Suprapubic skin (tissue), 4 donors: Measurements from ENCODE around the gene CACNA2D3. TPM values are rescaled to one million over a fixed set of nuclear protein-coding genes. Genes with fewer than 3 reads are reported as not detected.

Source experiments
- DNase-seq, 2 donors: peaks; one replicate each; pipeline ENCODE4 v3.0.0-alpha.2; 2019; ENCODE audit warnings: low spot score in 2 of 2
- H3K27ac ChIP-seq: fragments of 200-600 bp; sonication (generic); one replicate; pipeline ENCODE4 v1.5.1; 2019
- H3K27me3 ChIP-seq: fragments of 200-600 bp; sonication (generic); one replicate; pipeline ENCODE4 v1.5.1; 2019
- H3K36me3 ChIP-seq: fragments of 200-600 bp; sonication (generic); one replicate; pipeline ENCODE4 v1.5.1; 2019
- H3K4me1 ChIP-seq: fragments of 200-600 bp; sonication (generic); one replicate; pipeline ENCODE4 v1.5.1; 2019
- H3K4me3 ChIP-seq: fragments of 200-600 bp; sonication (generic); one replicate; pipeline ENCODE4 v1.5.1; 2019; ENCODE audit warnings: mild to moderate bottlenecking
- H3K9me3 ChIP-seq: fragments of 200-600 bp; sonication (generic); one replicate; pipeline ENCODE4 v1.5.1; 2019
- EP300 ChIP-seq: sonication (generic); formaldehyde crosslinking; IDR thresholded peaks from one replicate; pipeline ENCODE4 v1.6.1; 2017; ENCODE audit warnings: antibody characterized with exemption
- POLR2A ChIP-seq, 2 donors: fragments of 450-650 bp; IDR thresholded peaks; one replicate each; pipeline ENCODE4 v1.6.1; 2017; ENCODE audit warnings: antibody characterized with exemption in 2 of 2, mild to moderate bottlenecking in 2 of 2, moderate library complexity in 2 of 2
- POLR2AphosphoS5 ChIP-seq, 3 donors: sonication (generic); formaldehyde crosslinking; IDR thresholded peaks; one replicate each; pipeline ENCODE4 v1.6.1; 2017; ENCODE audit warnings: antibody characterized with exemption in 3 of 3
- WGBS: methylation state at CpG from one replicate; pipeline ENCODE4 v1.1.5; 2018; 5-methylcytosine and 5-hydroxymethylcytosine counted together
- total RNA-seq, 4 donors: library from RNA; depleted of rRNA; stranded (reverse); fragments of >200 nt; gene quantifications; one replicate each; pipeline ENCODE4 v1.1.0, GENCODE V29; 2016
- TF ChIP-seq, protein P1 (sequence below), 2 donors: fragments of 200-600 bp in 1 of 2; fragments of 450-650 bp in 1 of 2; sonication (generic) in 1 of 2; IDR thresholded peaks; one replicate each; pipeline ENCODE4 v1.5.1; 2016 to 2019; ENCODE audit warnings: antibody characterized with exemption in 2 of 2, mild to moderate bottlenecking in 1 of 2, moderate library complexity in 1 of 2

Gene CACNA2D3
- total RNA-seq, 4 donors from 2014 or later = 0.42 to 2.8 (median 0.95) TPM

DNA sequence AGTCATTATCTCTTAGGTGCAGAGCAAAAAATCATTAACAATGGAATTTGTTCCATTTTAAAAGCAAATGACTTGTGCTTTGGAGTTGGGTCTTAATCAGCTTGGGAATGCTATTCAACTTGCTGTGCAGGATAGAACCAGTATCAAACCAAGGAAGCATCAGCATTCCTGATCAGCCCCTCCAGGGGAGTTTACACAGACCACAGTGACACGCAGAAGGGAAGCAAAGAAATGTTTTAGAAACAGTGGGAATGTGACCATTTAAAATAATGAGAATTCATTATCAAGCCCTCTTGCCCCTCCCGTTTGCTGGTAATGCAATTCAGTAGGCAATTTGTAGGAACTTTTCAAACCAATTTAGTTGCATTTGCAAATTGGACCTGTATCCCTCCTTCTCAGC is 650.4 kb downstream of the CACNA2D3 start:
- TF ChIP-seq POLR2A (IDR thresholded peaks at IDR 0.05) (no peak), POLR2AphosphoS5 (IDR thresholded peaks at IDR 0.05) (no peak), EP300 (no peak)
- TF ChIP-seq, protein P1, sequence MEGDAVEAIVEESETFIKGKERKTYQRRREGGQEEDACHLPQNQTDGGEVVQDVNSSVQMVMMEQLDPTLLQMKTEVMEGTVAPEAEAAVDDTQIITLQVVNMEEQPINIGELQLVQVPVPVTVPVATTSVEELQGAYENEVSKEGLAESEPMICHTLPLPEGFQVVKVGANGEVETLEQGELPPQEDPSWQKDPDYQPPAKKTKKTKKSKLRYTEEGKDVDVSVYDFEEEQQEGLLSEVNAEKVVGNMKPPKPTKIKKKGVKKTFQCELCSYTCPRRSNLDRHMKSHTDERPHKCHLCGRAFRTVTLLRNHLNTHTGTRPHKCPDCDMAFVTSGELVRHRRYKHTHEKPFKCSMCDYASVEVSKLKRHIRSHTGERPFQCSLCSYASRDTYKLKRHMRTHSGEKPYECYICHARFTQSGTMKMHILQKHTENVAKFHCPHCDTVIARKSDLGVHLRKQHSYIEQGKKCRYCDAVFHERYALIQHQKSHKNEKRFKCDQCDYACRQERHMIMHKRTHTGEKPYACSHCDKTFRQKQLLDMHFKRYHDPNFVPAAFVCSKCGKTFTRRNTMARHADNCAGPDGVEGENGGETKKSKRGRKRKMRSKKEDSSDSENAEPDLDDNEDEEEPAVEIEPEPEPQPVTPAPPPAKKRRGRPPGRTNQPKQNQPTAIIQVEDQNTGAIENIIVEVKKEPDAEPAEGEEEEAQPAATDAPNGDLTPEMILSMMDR (IDR thresholded peaks at IDR 0.05) = no peak
- H3K9me3 ChIP-seq = no peaks in the 10 kb centered on the region
- H3K27me3 ChIP-seq = no peaks in the 10 kb centered on the region
- no peak overlapping the region for H3K27ac ChIP-seq
- 78% methylated on average over 2 of the region's 2 CpGs for WGBS
- H3K4me1 ChIP-seq = peaks cover 4% of the 10 kb centered on the region
- H3K36me3 ChIP-seq = no peaks in the 10 kb centered on the region
- no peak overlapping the region for H3K4me3 ChIP-seq
- DNase-seq = no peak

DNA sequence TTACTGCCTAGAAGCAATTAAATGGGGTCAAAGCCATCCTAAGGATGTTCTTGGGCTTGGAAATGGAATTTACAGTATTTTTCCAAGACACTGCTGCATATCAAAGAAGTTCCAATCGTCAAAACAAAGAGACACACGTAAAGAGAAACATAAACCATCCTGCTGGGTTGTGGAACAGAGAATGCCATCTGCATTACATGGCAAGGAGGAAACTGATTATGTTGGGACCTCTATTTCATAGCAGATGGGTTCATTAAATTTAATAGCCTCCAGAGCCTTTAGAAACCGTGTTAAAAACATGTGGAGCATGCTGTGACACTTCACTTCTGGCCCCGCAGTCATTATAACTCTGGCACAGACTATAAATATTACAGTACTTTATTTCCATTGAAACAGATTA is 650.9 kb downstream of the CACNA2D3 start:
- WGBS = 29% methylated on average over 4 of the region's 4 CpGs
- H3K27me3 ChIP-seq = no peaks in the 10 kb centered on the region
- H3K4me3 ChIP-seq = no peak overlapping the region
- H3K9me3 ChIP-seq = no peaks in the 10 kb centered on the region
- H3K4me1 ChIP-seq = peaks cover 4% of the 10 kb centered on the region
- no peak overlapping the region for H3K27ac ChIP-seq
- DNase-seq = no peak
- H3K36me3 ChIP-seq = no peaks in the 10 kb centered on the region
- TF ChIP-seq, protein P1 (IDR thresholded peaks at IDR 0.05) = no peak

DNA sequence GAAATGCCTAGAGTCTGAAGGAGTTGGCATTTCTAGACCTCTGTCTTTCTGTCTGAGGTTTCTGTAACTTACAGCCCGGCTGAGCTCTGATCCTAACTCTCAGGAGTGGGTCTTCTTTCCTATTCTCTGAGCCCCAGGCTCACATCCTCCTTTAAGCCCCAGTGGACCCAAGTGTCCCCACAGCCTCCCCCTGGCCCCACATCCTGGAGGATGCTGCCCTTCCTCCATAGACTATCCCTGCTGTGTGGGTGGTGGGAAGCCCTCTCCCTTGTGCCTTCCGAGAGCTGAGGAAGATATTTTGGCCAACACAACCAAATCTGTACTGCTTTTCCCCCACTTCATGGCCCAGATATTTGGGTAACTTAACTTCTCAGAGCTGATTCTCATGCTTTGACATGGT is 654.2 kb downstream of the CACNA2D3 start:
- no peak overlapping the region for H3K27ac ChIP-seq
- TF ChIP-seq EP300 (no peak), POLR2A (IDR thresholded peaks at IDR 0.05) (no peak), POLR2AphosphoS5 (IDR thresholded peaks at IDR 0.05) (no peak)
- TF ChIP-seq, protein P1 (IDR thresholded peaks at IDR 0.05) = no peak
- no peaks in the 10 kb centered on the region for H3K9me3 ChIP-seq
- DNase-seq = no peak
- H3K27me3 ChIP-seq = no peaks in the 10 kb centered on the region
- no peaks in the 10 kb centered on the region for H3K36me3 ChIP-seq
- H3K4me3 ChIP-seq = no peak overlapping the region
- WGBS = 83% methylated on average over 2 of the region's 2 CpGs
- H3K4me1 ChIP-seq = peaks cover 4% of the 10 kb centered on the region

DNA sequence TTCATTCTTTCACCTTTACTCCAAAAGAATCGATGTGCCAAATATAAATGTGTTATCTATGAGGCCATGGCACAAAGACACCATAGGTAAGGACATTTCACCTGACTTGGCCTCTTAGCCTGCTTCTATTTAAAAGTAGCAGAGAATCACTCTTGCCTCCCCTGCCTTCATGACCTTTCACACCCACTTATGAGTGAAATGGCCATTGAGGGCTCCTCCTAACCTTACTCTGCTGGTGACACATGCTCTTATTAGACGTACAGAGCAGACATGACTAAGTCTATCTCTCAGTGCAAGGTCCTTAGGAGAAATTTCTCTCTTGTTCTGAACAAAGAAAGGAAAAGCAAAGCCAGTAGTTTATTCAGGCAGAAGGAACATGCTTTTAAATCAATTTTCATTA is 654.8 kb downstream of the CACNA2D3 start:
- H3K27ac ChIP-seq = no peak overlapping the region
- H3K4me3 ChIP-seq = no peak overlapping the region
- WGBS = 73% methylated on average over 2 of the region's 2 CpGs
- H3K4me1 ChIP-seq = peaks cover 4% of the 10 kb centered on the region
- H3K9me3 ChIP-seq = no peaks in the 10 kb centered on the region
- TF ChIP-seq, protein P1 (IDR thresholded peaks at IDR 0.05) = no peak
- TF ChIP-seq EP300 (no peak), POLR2AphosphoS5 (IDR thresholded peaks at IDR 0.05) (no peak)
- H3K36me3 ChIP-seq = no peaks in the 10 kb centered on the region
- no peak for DNase-seq
- no peaks in the 10 kb centered on the region for H3K27me3 ChIP-seq

DNA sequence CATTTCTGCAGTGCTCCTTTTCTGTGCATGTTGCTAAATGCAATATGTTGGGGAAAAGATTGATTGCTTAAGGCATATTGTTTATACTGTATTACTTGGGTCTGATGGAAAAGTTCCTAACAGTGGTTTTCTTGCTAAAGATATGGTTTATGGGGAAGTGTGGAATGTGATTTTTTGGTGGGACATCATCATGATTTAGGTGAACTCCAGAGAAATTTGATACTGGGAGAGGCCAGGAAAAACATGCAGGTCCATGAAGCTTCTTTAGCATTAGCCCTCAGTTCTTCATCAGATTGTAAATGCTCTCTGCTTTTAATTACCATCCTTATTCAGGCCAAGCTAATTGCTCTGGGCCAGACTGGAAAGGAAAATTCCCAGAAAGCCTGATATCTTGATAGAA is 658.0 kb downstream of the CACNA2D3 start:
- no peak overlapping the region for H3K27ac ChIP-seq
- DNase-seq = no peak
- no peaks in the 10 kb centered on the region for H3K9me3 ChIP-seq
- no peaks in the 10 kb centered on the region for H3K27me3 ChIP-seq
- H3K4me3 ChIP-seq = no peak overlapping the region
- no peaks in the 10 kb centered on the region for H3K36me3 ChIP-seq
- H3K4me1 ChIP-seq = no peaks in the 10 kb centered on the region
- TF ChIP-seq POLR2AphosphoS5 (IDR thresholded peaks at IDR 0.05) (no peak), EP300 (no peak), POLR2A (IDR thresholded peaks at IDR 0.05) (no peak)
- TF ChIP-seq, protein P1 (IDR thresholded peaks at IDR 0.05) = no peak
